Measurements from ENCODE around the gene ENTHD1.
A peak's percentile ranks its signal among the peaks of the same experiment; 100 is the strongest.

Gene ENTHD1

GRCh38 chr22:39776295-39777009 is 117.1 kb downstream of the ENTHD1 start:
- Mint-ChIP-seq H3K4me1 (ENCODE audit: low read depth) (peaks cover 33% of the 10 kb centered on the region), H3K27ac (no peak overlapping the region), H3K9me3 (peaks cover 2% of the 10 kb centered on the region), H3K27me3 (no peaks in the 10 kb centered on the region), H3K36me3 (ENCODE audit: low read depth) (no peaks in the 10 kb centered on the region), H3K4me3 (no peak overlapping the region)
- DNase-seq = no peak

- peak overlapping the region; percentile 50 for H3K27ac Mint-ChIP-seq
- H3K36me3 Mint-ChIP-seq (ENCODE audit: low read depth) = no peaks in the 10 kb centered on the region
- H3K27me3 Mint-ChIP-seq = no peaks in the 10 kb centered on the region
- H3K4me3 Mint-ChIP-seq = no peak overlapping the region
- peaks cover 4% of the 10 kb centered on the region for H3K9me3 Mint-ChIP-seq
- peaks cover 32% of the 10 kb centered on the region for H3K4me1 Mint-ChIP-seq (ENCODE audit: low read depth)
- no peak for DNase-seq
Measured at GRCh38 chr22:39773976-39774539, 119.5 kb downstream of the ENTHD1 start.

GRCh38 chr22:39773503-39773902 is 120.1 kb downstream of the ENTHD1 start:
- Mint-ChIP-seq H3K36me3 (ENCODE audit: low read depth) (no peaks in the 10 kb centered on the region), H3K4me3 (no peak overlapping the region), H3K27ac (no peak overlapping the region)

GRCh38 chr22:39771486-39771885 is 122.1 kb downstream of the ENTHD1 start:
- H3K27me3 Mint-ChIP-seq = no peaks in the 10 kb centered on the region
- no peak for DNase-seq
- H3K4me1 Mint-ChIP-seq (ENCODE audit: low read depth) = peaks cover 23% of the 10 kb centered on the region
- no peak overlapping the region for H3K4me3 Mint-ChIP-seq
- peaks cover 4% of the 10 kb centered on the region for H3K9me3 Mint-ChIP-seq
- H3K36me3 Mint-ChIP-seq (ENCODE audit: low read depth) = no peaks in the 10 kb centered on the region
- H3K27ac Mint-ChIP-seq = no peak overlapping the region

More at GRCh38 chr22:39773503-39773902, 120.1 kb downstream of the ENTHD1 start:
- H3K9me3 Mint-ChIP-seq = peaks cover 4% of the 10 kb centered on the region
- H3K4me1 Mint-ChIP-seq (ENCODE audit: low read depth) = peaks cover 32% of the 10 kb centered on the region
- no peak for DNase-seq
- H3K27me3 Mint-ChIP-seq = no peaks in the 10 kb centered on the region

GRCh38 chr22:39765661-39766060 is 127.9 kb downstream of the ENTHD1 start:
- no peak overlapping the region for H3K4me3 Mint-ChIP-seq
- H3K36me3 Mint-ChIP-seq (ENCODE audit: low read depth) = no peaks in the 10 kb centered on the region
- no peak for DNase-seq
- H3K4me1 Mint-ChIP-seq (ENCODE audit: low read depth) = peaks cover 2% of the 10 kb centered on the region
- no peaks in the 10 kb centered on the region for H3K9me3 Mint-ChIP-seq
- no peak overlapping the region for H3K27ac Mint-ChIP-seq
- H3K27me3 Mint-ChIP-seq = no peaks in the 10 kb centered on the region

- Mint-ChIP-seq H3K27ac (no peak overlapping the region), H3K4me3 (no peak overlapping the region), H3K9me3 (no peaks in the 10 kb centered on the region), H3K27me3 (no peaks in the 10 kb centered on the region), H3K36me3 (ENCODE audit: low read depth) (no peaks in the 10 kb centered on the region), H3K4me1 (ENCODE audit: low read depth) (peaks cover 2% of the 10 kb centered on the region)
- DNase-seq = no peak
Measured at GRCh38 chr22:39765046-39765445, 128.5 kb downstream of the ENTHD1 start.

GRCh38 chr22:39763276-39763675 is 130.3 kb downstream of the ENTHD1 start:
- no peak overlapping the region for H3K4me3 Mint-ChIP-seq
- no peaks in the 10 kb centered on the region for H3K9me3 Mint-ChIP-seq
- no peak overlapping the region for H3K27ac Mint-ChIP-seq
- H3K36me3 Mint-ChIP-seq (ENCODE audit: low read depth) = no peaks in the 10 kb centered on the region
- H3K4me1 Mint-ChIP-seq (ENCODE audit: low read depth) = peaks cover 2% of the 10 kb centered on the region
- no peaks in the 10 kb centered on the region for H3K27me3 Mint-ChIP-seq
- no peak for DNase-seq

- Mint-ChIP-seq H3K27me3 (no peaks in the 10 kb centered on the region), H3K27ac (no peak overlapping the region), H3K4me3 (no peak overlapping the region)
Measured at GRCh38 chr22:39750759-39751158, 142.8 kb downstream of the ENTHD1 start.

GRCh38 chr22:39748877-39749276 is 144.7 kb downstream of the ENTHD1 start:
- Mint-ChIP-seq H3K36me3 (ENCODE audit: low read depth) (no peaks in the 10 kb centered on the region), H3K27me3 (no peaks in the 10 kb centered on the region), H3K4me1 (ENCODE audit: low read depth) (peaks cover 50% of the 10 kb centered on the region), H3K27ac (no peak overlapping the region), H3K9me3 (no peaks in the 10 kb centered on the region), H3K4me3 (no peak overlapping the region)
- no peak for DNase-seq

More at GRCh38 chr22:39750759-39751158, 142.8 kb downstream of the ENTHD1 start:
- no peaks in the 10 kb centered on the region for H3K9me3 Mint-ChIP-seq
- no peak for DNase-seq
- H3K36me3 Mint-ChIP-seq (ENCODE audit: low read depth) = no peaks in the 10 kb centered on the region
- H3K4me1 Mint-ChIP-seq (ENCODE audit: low read depth) = peaks cover 36% of the 10 kb centered on the region

GRCh38 chr22:39746600-39747262 is 146.8 kb downstream of the ENTHD1 start:
- Mint-ChIP-seq H3K4me3 (no peak overlapping the region), H3K27ac (no peak overlapping the region), H3K36me3 (ENCODE audit: low read depth) (no peaks in the 10 kb centered on the region), H3K27me3 (no peaks in the 10 kb centered on the region), H3K4me1 (ENCODE audit: low read depth) (peaks cover 44% of the 10 kb centered on the region), H3K9me3 (no peaks in the 10 kb centered on the region)
- no peak for DNase-seq

- DNase-seq = no peak
Measured at GRCh38 chr22:39745789-39746188, 147.8 kb downstream of the ENTHD1 start.

GRCh38 chr22:39744353-39744752 is 149.2 kb downstream of the ENTHD1 start:
- Mint-ChIP-seq H3K4me1 (ENCODE audit: low read depth) (peaks cover 30% of the 10 kb centered on the region), H3K9me3 (no peaks in the 10 kb centered on the region), H3K36me3 (ENCODE audit: low read depth) (no peaks in the 10 kb centered on the region), H3K27me3 (no peaks in the 10 kb centered on the region), H3K4me3 (no peak overlapping the region), H3K27ac (no peak overlapping the region)
- DNase-seq = no peak

More at GRCh38 chr22:39745789-39746188, 147.8 kb downstream of the ENTHD1 start:
- Mint-ChIP-seq H3K9me3 (no peaks in the 10 kb centered on the region), H3K36me3 (ENCODE audit: low read depth) (no peaks in the 10 kb centered on the region), H3K4me1 (ENCODE audit: low read depth) (peaks cover 35% of the 10 kb centered on the region), H3K27me3 (no peaks in the 10 kb centered on the region), H3K27ac (peak overlapping the region; percentile 47), H3K4me3 (no peak overlapping the region)

- H3K4me1 Mint-ChIP-seq (ENCODE audit: low read depth) = peaks cover 30% of the 10 kb centered on the region
- H3K36me3 Mint-ChIP-seq (ENCODE audit: low read depth) = no peaks in the 10 kb centered on the region
Measured at GRCh38 chr22:39743935-39744334, 149.6 kb downstream of the ENTHD1 start.

GRCh38 chr22:39739338-39740027 is 154.1 kb downstream of the ENTHD1 start:
- H3K4me3 Mint-ChIP-seq = no peak overlapping the region

More at GRCh38 chr22:39743935-39744334, 149.6 kb downstream of the ENTHD1 start:
- H3K4me3 Mint-ChIP-seq = no peak overlapping the region
- no peak overlapping the region for H3K27ac Mint-ChIP-seq
- no peaks in the 10 kb centered on the region for H3K27me3 Mint-ChIP-seq
- no peaks in the 10 kb centered on the region for H3K9me3 Mint-ChIP-seq
- no peak for DNase-seq

More at GRCh38 chr22:39739338-39740027, 154.1 kb downstream of the ENTHD1 start:
- no peaks in the 10 kb centered on the region for H3K27me3 Mint-ChIP-seq
- peaks cover 5% of the 10 kb centered on the region for H3K4me1 Mint-ChIP-seq (ENCODE audit: low read depth)
- no peaks in the 10 kb centered on the region for H3K9me3 Mint-ChIP-seq
- no peaks in the 10 kb centered on the region for H3K36me3 Mint-ChIP-seq (ENCODE audit: low read depth)
- H3K27ac Mint-ChIP-seq = no peak overlapping the region
- DNase-seq = no peak
